ENCODE data around the gene ZNF674. TPM values are rescaled to one million over a fixed set of nuclear protein-coding genes. Genes with fewer than 3 reads are reported as not detected.

The ZNF674 gene
- total RNA-seq, 1 experiment from 2014 or later: 9.0 TPM

GRCh38 chrX:46554942-46555341 lies 9.7 kb upstream of the ZNF674 start:
- H3K9me3 ChIP-seq (ENCODE audit: low read length): no peaks in the 10 kb centered on the region
- H3F3A ChIP-seq (ENCODE audit: low read length, unreplicated experiment): no peaks in the 10 kb centered on the region
- POLR2A ChIA-PET (ENCODE audit: unreplicated experiment): no interaction called here
- H3K4me3 ChIP-seq (ENCODE audit: low read length): no peak overlapping the region
- no peaks in the 10 kb centered on the region for H3K79me2 ChIP-seq (ENCODE audit: low read length)
- H3K27me3 ChIP-seq (ENCODE audit: low read length): no peaks in the 10 kb centered on the region
- no peak overlapping the region for H3K4me2 ChIP-seq (ENCODE audit: low read length)
- TF ChIP-seq, protein P1, sequence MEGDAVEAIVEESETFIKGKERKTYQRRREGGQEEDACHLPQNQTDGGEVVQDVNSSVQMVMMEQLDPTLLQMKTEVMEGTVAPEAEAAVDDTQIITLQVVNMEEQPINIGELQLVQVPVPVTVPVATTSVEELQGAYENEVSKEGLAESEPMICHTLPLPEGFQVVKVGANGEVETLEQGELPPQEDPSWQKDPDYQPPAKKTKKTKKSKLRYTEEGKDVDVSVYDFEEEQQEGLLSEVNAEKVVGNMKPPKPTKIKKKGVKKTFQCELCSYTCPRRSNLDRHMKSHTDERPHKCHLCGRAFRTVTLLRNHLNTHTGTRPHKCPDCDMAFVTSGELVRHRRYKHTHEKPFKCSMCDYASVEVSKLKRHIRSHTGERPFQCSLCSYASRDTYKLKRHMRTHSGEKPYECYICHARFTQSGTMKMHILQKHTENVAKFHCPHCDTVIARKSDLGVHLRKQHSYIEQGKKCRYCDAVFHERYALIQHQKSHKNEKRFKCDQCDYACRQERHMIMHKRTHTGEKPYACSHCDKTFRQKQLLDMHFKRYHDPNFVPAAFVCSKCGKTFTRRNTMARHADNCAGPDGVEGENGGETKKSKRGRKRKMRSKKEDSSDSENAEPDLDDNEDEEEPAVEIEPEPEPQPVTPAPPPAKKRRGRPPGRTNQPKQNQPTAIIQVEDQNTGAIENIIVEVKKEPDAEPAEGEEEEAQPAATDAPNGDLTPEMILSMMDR (conservative IDR thresholded peaks at IDR 0.05; ENCODE audit: low read depth, low read length): peak; percentile 66
- TF ChIP-seq EZH2phosphoT487 (IDR thresholded peaks at IDR 0.05; ENCODE audit: borderline replicate concordance, low read length) (no peak), EZH2 (IDR thresholded peaks at IDR 0.05; ENCODE audit: low read length, unreplicated experiment) (no peak)
- CTCF ChIA-PET: interaction anchor here (0.7 to 1.0 kb wide), 3 partner anchors 18 to 474 kb away, joined by 9 to 11 read pairs (median 10); no protein-coding TSS in a partner anchor
- H3K9ac ChIP-seq (ENCODE audit: low read length): no peak overlapping the region
- no peaks in the 10 kb centered on the region for H3K36me3 ChIP-seq (ENCODE audit: low read depth, low read length)
- BruUV-seq (replicated peaks): no TSS peak
- H3K9me2 ChIP-seq (replicated peaks; ENCODE audit: low read length): no peaks in the 10 kb centered on the region
- H2AFZ ChIP-seq (ENCODE audit: low read length): no peak overlapping the region
- H4K20me1 ChIP-seq (ENCODE audit: low read length): no peaks in the 10 kb centered on the region
- intact Hi-C loops (cut with micrococcal nuclease): loop anchor here (1.0 to 5.0 kb wide), 4 partner anchors 18 to 241 kb away; partner anchors contain the start of gene CHST7
- no peak overlapping the region for H3K27ac ChIP-seq (ENCODE audit: low read length)
- DNase-seq (peak; percentile 63), ATAC-seq (no peak)
- H3K4me1 ChIP-seq (ENCODE audit: insufficient read depth, low read length): no peaks in the 10 kb centered on the region

DNA sequence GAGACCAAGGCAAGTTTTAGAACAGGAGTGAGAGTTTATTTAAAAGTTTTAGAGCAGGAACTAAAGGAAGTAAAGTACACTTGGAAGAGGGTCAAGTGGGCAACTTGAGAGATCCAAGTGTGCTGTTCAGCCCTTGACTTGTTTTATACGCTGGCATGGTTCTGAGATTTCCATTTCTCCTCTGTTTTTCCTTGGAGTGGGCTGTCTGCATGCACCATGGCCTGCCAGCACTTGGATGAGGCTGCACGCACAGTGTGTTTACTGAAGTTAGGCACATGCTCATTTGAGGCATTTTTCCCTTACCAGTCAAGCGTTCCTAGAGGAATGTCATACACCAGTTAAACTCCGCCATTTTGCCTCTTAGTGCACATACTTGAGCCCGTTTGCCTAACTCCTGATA lies 8.7 kb upstream of the ZNF674 start:
- BruUV-seq (replicated peaks): no TSS peak
- Histone ChIP-seq H3K79me2 (ENCODE audit: low read length) (peaks cover 3% of the 10 kb centered on the region), H3K4me3 (ENCODE audit: low read length) (no peak overlapping the region), H2AFZ (ENCODE audit: low read length) (no peak overlapping the region), H3K27me3 (ENCODE audit: low read length) (no peaks in the 10 kb centered on the region), H3K36me3 (ENCODE audit: low read depth, low read length) (peaks cover 3% of the 10 kb centered on the region; the same call in 1 of the 2 replicates), H3K9me3 (ENCODE audit: low read length) (no peaks in the 10 kb centered on the region), H3K9ac (ENCODE audit: low read length) (no peak overlapping the region), H3K9me2 (replicated peaks; ENCODE audit: low read length) (no peaks in the 10 kb centered on the region), H3K4me2 (ENCODE audit: low read length) (no peak overlapping the region), H3K4me1 (ENCODE audit: insufficient read depth, low read length) (no peaks in the 10 kb centered on the region), H3K27ac (ENCODE audit: low read length) (no peak overlapping the region), H4K20me1 (ENCODE audit: low read length) (no peaks in the 10 kb centered on the region), H3F3A (ENCODE audit: low read length, unreplicated experiment) (no peaks in the 10 kb centered on the region)
- POLR2A ChIA-PET (ENCODE audit: unreplicated experiment): no interaction called here
- no peak for ATAC-seq
- DNase-seq: no peak
- CTCF ChIA-PET: no interaction called here
- no peak for TF ChIP-seq EZH2phosphoT487 (IDR thresholded peaks at IDR 0.05; ENCODE audit: borderline replicate concordance, low read length)
- TF ChIP-seq EZH2 (IDR thresholded peaks at IDR 0.05; ENCODE audit: low read length, unreplicated experiment): no peak
- TF ChIP-seq, protein P1 (conservative IDR thresholded peaks at IDR 0.05; ENCODE audit: low read depth, low read length): no peak
- intact Hi-C loops (cut with micrococcal nuclease): loop anchor here (2.0 kb wide), 1 partner anchor 19 kb away; the partner anchor contains the start of gene CHST7

DNA sequence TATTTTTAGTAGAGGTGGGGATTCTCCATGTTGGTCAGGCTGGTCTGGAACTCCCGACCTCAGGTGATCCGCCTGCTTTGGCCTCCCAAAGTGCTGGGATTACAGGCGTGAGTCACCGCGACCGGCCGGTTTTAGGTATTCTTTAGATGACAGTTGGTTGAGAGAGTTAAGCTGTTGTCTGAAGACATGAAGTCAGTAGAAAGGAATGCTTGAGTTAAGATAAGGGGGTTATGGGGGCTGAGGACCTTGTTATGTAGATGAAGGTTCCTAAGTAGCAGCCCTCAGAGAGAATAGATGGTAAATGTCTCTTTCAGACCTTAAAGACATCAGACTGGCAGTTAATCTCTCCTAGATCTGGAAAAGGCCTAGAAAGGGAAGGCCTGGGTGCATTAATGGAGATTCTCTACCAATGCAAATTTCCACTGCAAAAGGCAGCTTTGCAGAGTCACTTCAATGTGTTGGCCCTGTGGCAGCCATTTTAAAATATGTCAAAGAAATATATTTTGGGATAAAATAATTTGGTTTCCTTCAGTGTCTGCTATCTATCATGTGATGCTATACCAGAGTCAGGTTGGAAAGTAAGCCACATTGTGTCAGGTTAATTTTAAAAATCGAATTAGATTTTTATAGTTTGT lies 6.4 kb upstream of the ZNF674 start:
- TF ChIP-seq, protein P1 (conservative IDR thresholded peaks at IDR 0.05; ENCODE audit: low read depth, low read length): no peak
- TF ChIP-seq EZH2 (IDR thresholded peaks at IDR 0.05; ENCODE audit: low read length, unreplicated experiment): no peak
- TF ChIP-seq EZH2phosphoT487 (IDR thresholded peaks at IDR 0.05; ENCODE audit: borderline replicate concordance, low read length): no peak
- CTCF ChIA-PET: no interaction called here

More for the DNA sequence above, 6.4 kb upstream of the ZNF674 start:
- Histone ChIP-seq H3K9ac (ENCODE audit: low read length) (no peak overlapping the region), H3K79me2 (ENCODE audit: low read length) (peaks cover 27% of the 10 kb centered on the region), H3K36me3 (ENCODE audit: low read depth, low read length) (peaks cover 17% of the 10 kb centered on the region), H3K27me3 (ENCODE audit: low read length) (no peaks in the 10 kb centered on the region), H3F3A (ENCODE audit: low read length, unreplicated experiment) (no peaks in the 10 kb centered on the region), H3K9me3 (ENCODE audit: low read length) (no peaks in the 10 kb centered on the region), H3K9me2 (replicated peaks; ENCODE audit: low read length) (no peaks in the 10 kb centered on the region), H2AFZ (ENCODE audit: low read length) (no peak overlapping the region), H3K4me3 (ENCODE audit: low read length) (no peak overlapping the region), H3K27ac (ENCODE audit: low read length) (no peak overlapping the region), H4K20me1 (ENCODE audit: low read length) (peaks cover 15% of the 10 kb centered on the region), H3K4me2 (ENCODE audit: low read length) (no peak overlapping the region), H3K4me1 (ENCODE audit: insufficient read depth, low read length) (peaks cover 16% of the 10 kb centered on the region)
- POLR2A ChIA-PET (ENCODE audit: unreplicated experiment): no interaction called here
- ATAC-seq (no peak), DNase-seq (peak; percentile 19)
- intact Hi-C loops (cut with micrococcal nuclease): no loop called here
- no TSS peak for BruUV-seq (replicated peaks)

Measured in PC-3 (cell line).